K562 (cell line): ENCODE measurements around the gene WDR47. TPM values are rescaled to one million over a fixed set of nuclear protein-coding genes. Genes with fewer than 3 reads are reported as not detected.

Source experiments
- ATAC-seq: fragments of 200-7000 bp; cut with Tn5 transposase; 3 replicates; pipeline ENCODE4 v1.9.1; 2020; ENCODE audit warnings: moderate library complexity
- BruUV-seq: library from RNA; stranded (reverse); fragments of 400-500 nt; replicated peaks from 2 replicates; lab custom pipeline; 2021; lab: Mats Ljungman, UMichigan
- CTCF ChIA-PET: fragments of 300-600 bp; formaldehyde crosslinking; extraction: SDS; loops from one replicate; lab custom pipeline; 2021; ENCODE audit warnings: low intra/inter-chr PET ratio; lab: Yijun Ruan, JAX
- POLR2A ChIA-PET: fragments of 300-600, 350-650 bp; sonication (Branson Sonifier 250); formaldehyde crosslinking; extraction: SDS; loops from one replicate; lab custom pipeline; 2021; ENCODE audit warnings: antibody characterized with exemption, inconsistent platforms; lab: Yijun Ruan, JAX
- DNase-seq, 4 experiments: peaks; one replicate each; pipeline versions ENCODE4 v3.0.0 to v3.0.0-alpha.2; 2011 to 2018; ENCODE audit warnings: low spot score in 3 of 4, mixed read lengths in 3 of 4; ENCODE audit errors: extremely low read depth in 1 of 4
- FAIRE-seq: peaks from 2 replicates; lab custom pipeline; 2011; peaks lifted over from hg19 to GRCh38; lab: Jason Lieb, UNC
- H2AFZ ChIP-seq: 2 replicates; pipeline ENCODE4 v1.6.0; 2011; ENCODE audit warnings: low read depth, low read length, control low read depth, inconsistent platforms
- H3K27ac ChIP-seq: fragments of 200-600 bp; 3 replicates; pipeline ENCODE4 v1.8.0; 2011; ENCODE audit warnings: low read depth, mild to moderate bottlenecking, control low read depth, inconsistent platforms, low read length, moderate library complexity, mixed read lengths; ENCODE audit errors: extremely low read depth
- H3K27me3 ChIP-seq, 2 experiments: fragments of 300-600 bp in 1 of 2; 2 replicates in 1 of 2; 3 replicates in 1 of 2; pipeline versions ENCODE4 v1.6.0 to v1.8.0; 2011; ENCODE audit warnings: inconsistent platforms in 2 of 2, low read length in 2 of 2, mild to moderate bottlenecking in 1 of 2, mixed read lengths in 1 of 2, moderate library complexity in 1 of 2; ENCODE audit not compliant: control insufficient read depth in 2 of 2, insufficient read depth in 2 of 2
- H3K36me3 ChIP-seq: fragments of 300-600 bp; 3 replicates; pipeline ENCODE4 v1.8.0; 2011; ENCODE audit warnings: mild to moderate bottlenecking, low read length, inconsistent platforms; ENCODE audit not compliant: control insufficient read depth, insufficient read depth
- H3K4me1 ChIP-seq, 2 experiments: fragments of 200-600 bp in 1 of 2; replicated peaks in 1 of 2; 2 replicates in 1 of 2; 3 replicates in 1 of 2; pipeline versions ENCODE4 v1.5.1 to v1.8.0; 2011; ENCODE audit warnings: inconsistent platforms in 2 of 2, low read length in 2 of 2, mild to moderate bottlenecking in 1 of 2, mixed read lengths in 1 of 2, moderate library complexity in 1 of 2; ENCODE audit not compliant: control insufficient read depth in 2 of 2, insufficient read depth in 2 of 2
- H3K4me2 ChIP-seq: 2 replicates; pipeline ENCODE4 v1.6.1; 2011; ENCODE audit warnings: low read length, control low read depth, inconsistent platforms, mixed read lengths; ENCODE audit not compliant: insufficient read depth
- H3K4me3 ChIP-seq: fragments of 200-600 bp; sonication (generic), shearing (Covaris generic); 2 replicates; pipeline ENCODE4 v1.5.1; 2016; ENCODE audit warnings: control low read depth, inconsistent platforms
- H3K79me2 ChIP-seq: fragments of 200-600 bp; 3 replicates; pipeline ENCODE4 v1.8.0; 2011; ENCODE audit warnings: low read length, inconsistent platforms; ENCODE audit not compliant: control insufficient read depth, insufficient read depth
- H3K9ac ChIP-seq, 2 experiments: 2 replicates each; pipeline versions ENCODE4 v1.6.0 to v1.6.1; 2011; ENCODE audit warnings: low read depth in 2 of 2, low read length in 2 of 2, control low read depth in 1 of 2, inconsistent platforms in 1 of 2, mild to moderate bottlenecking in 1 of 2, mixed read lengths in 1 of 2; ENCODE audit not compliant: insufficient read depth in 1 of 2
- H3K9me1 ChIP-seq: one replicate; pipeline ENCODE4 v1.6.0; 2011; ENCODE audit warnings: inconsistent platforms, mild to moderate bottlenecking, low read length, moderate library complexity; ENCODE audit not compliant: control insufficient read depth, insufficient read depth
- H3K9me3 ChIP-seq: replicated peaks from 2 replicates; pipeline ENCODE4 v1.5.1; 2011; ENCODE audit warnings: low read depth, low read length, inconsistent platforms; ENCODE audit not compliant: control insufficient read depth, insufficient read depth
- H4K20me1 ChIP-seq: replicated peaks from 2 replicates; pipeline ENCODE4 v1.6.1; 2011; ENCODE audit warnings: low read length, inconsistent platforms, mixed read lengths; ENCODE audit not compliant: control insufficient read depth, insufficient read depth
- BCL6 ChIP-seq: fragments of 250-450 bp; sonication (Bioruptor Pico); IDR thresholded peaks from 2 replicates; pipeline ENCODE4 v1.4.0; 2020
- JUN ChIP-seq, 2 experiments: sonication (generic) in 1 of 2; formaldehyde crosslinking in 1 of 2; IDR thresholded peaks; 2 replicates each; pipeline versions ENCODE4 v1.6.1 to v1.8.0; 2012 to 2022; ENCODE audit warnings: borderline replicate concordance in 2 of 2, mild to moderate bottlenecking in 2 of 2, improper control_type of control experiment in 1 of 2, low read depth in 1 of 2, low read length in 1 of 2, missing genetic modification reagents in 1 of 2
- JUND ChIP-seq, 2 experiments: IDR thresholded peaks; 2 replicates in 1 of 2; 3 replicates in 1 of 2; pipeline ENCODE4 v1.6.1; 2011; ENCODE audit warnings: borderline replicate concordance in 2 of 2, low read depth in 2 of 2, low read length in 2 of 2, improper control_type of control experiment in 1 of 2, missing biosample characterization in 1 of 2, missing genetic modification characterization in 1 of 2, missing genetic modification reagents in 1 of 2
- KLF13 ChIP-seq: fragments of 450-650 bp; IDR thresholded peaks from 2 replicates; pipeline ENCODE4 v1.6.1; 2016; ENCODE audit warnings: missing genetic modification characterization, low read depth, mild to moderate bottlenecking, missing compliant biosample characterization, moderate library complexity, borderline replicate concordance
- MEF2A ChIP-seq: IDR thresholded peaks from 2 replicates; pipeline ENCODE4 v1.6.1; 2011; ENCODE audit warnings: low read depth, mild to moderate bottlenecking, low read length, moderate library complexity; ENCODE audit not compliant: control insufficient read depth
- POLR2H ChIP-seq: IDR thresholded peaks from 2 replicates; pipeline ENCODE4 v1.6.1; 2016; ENCODE audit warnings: missing genetic modification characterization, low read depth, mild to moderate bottlenecking, control low read depth, missing compliant biosample characterization, moderate library complexity
- TBP ChIP-seq: optimal IDR thresholded peaks from 2 replicates; pipeline ENCODE3; 2011; ENCODE audit warnings: low read depth, low read length, improper control_type of control experiment
- WGBS: fragments of 100-300 bp; shearing (Covaris generic); methylation state at CpG from one replicate; pipeline ENCODE4 v1.1.6; 2016; ENCODE audit warnings: low coverage, mixed read lengths; ENCODE audit not compliant: insufficient coverage; ENCODE audit errors: missing lambda C conversion rate; 5-methylcytosine and 5-hydroxymethylcytosine counted together
- in situ Hi-C: fragments of 300-500 bp; cut with MboI; formaldehyde crosslinking; loops from 4 replicates; pipeline ENCODE4 v1.15.0; 2018; ENCODE audit warnings: inconsistent platforms, mixed read lengths
- intact Hi-C: fragments of 100-400 bp; cut with micrococcal nuclease; formaldehyde crosslinking; loops from 2 replicates; pipeline ENCODE4 v1.14.2; 2022
- polyA plus RNA-seq, 8 experiments: library from polyadenylated mRNA; depleted of rRNA in 4 of 8; stranded (reverse) in 5 of 8; unstranded in 3 of 8; fragments of >200 nt; fragmentation: Nextera tagmentation in 2 of 8; fragmentation: Illumina TruSeq in 1 of 8; extraction: Ambion mirVana in 2 of 8; extraction: Trizol in 1 of 8; gene quantifications; 2 replicates each; pipeline versions ENCODE4 v1.2.1 to v1.2.3, GENCODE V29; 2011 to 2014; ENCODE audit warnings: inconsistent platforms in 1 of 8, missing spikeins in 1 of 8
- total RNA-seq, 7 experiments: library from RNA; depleted of rRNA in 6 of 7; stranded (reverse); fragments of >200 nt in 6 of 7; fragmentation: Illumina TruSeq in 2 of 7; extraction: Trizol in 2 of 7; gene quantifications; 2 replicates each; pipeline versions ENCODE4 v1.2.1 to v1.2.3, GENCODE V29; 2011 to 2021; ENCODE audit warnings: low replicate concordance in 1 of 7
- TF ChIP-seq, protein P1 (sequence below): fragments of 450-650 bp; formaldehyde crosslinking; IDR thresholded peaks from 2 replicates; pipeline ENCODE4 v1.4.0; 2020; ENCODE audit warnings: mild to moderate bottlenecking

The WDR47 gene
- total and polyA plus RNA-seq, 9 of the 15 experiments (the other 6 are each of a cell fraction or from before 2014, with no cell fraction given) = 1.3 to 10.1 (median 4.9) TPM

DNA sequence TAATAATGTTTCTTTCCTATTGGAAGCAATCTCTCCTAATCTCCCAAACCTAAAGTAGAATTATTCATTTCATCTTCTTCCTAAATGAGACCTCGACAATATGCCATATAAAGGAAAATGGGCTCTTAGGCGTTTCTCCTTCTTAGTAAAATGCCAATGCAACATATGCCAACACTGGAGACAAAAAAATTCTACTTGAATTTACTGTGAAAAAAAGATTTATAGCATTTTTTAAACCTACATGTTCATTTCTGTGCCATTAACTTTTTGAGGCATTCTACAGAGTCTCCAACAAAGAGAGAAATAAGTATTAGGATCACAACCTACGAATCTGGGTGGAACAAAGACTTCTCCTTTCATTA, 1.3 kb downstream of the WDR47 start:
- ChIA-PET POLR2A (interaction anchor here (0.7 to 1.9 kb wide), 2 partner anchors 35 to 59 kb away, joined by 3 to 4 read pairs; partner anchors contain the start of gene TAF13), CTCF (no interaction called here)
- no peaks in the 10 kb centered on the region for H3K36me3 ChIP-seq
- TSS peak; percentile 71 for BruUV-seq
- H4K20me1 ChIP-seq = no peaks in the 10 kb centered on the region
- no peak overlapping the region for H3K27ac ChIP-seq
- peak overlapping the region; percentile 87 for H3K4me3 ChIP-seq
- no peak for ATAC-seq
- H2AFZ ChIP-seq = peak overlapping the region; percentile 18
- TF ChIP-seq POLR2H (tag) (peak; percentile 21; the same call in 1 of the 2 replicates), JUN (IDR thresholded peaks at IDR 0.05; ENCODE audit: borderline replicate concordance, low read depth, low read length) (no peak), JUN (CRISPR knock-in tag; IDR thresholded peaks at IDR 0.05; ENCODE audit: borderline replicate concordance) (no peak)
- no peaks in the 10 kb centered on the region for H3K9me3 ChIP-seq
- intact Hi-C loops (loop anchor here (5.0 kb wide), 2 partner anchors 72 to 78 kb away; partner anchors contain the start of genes CLCC1 and ELAPOR1), in situ Hi-C loops (no loop called here)
- no peak for DNase-seq
- H3K4me1 ChIP-seq = peaks cover 8 to 12% of the 10 kb centered on the region in 2 experiments; a peak in 4 of 5 replicates
- no peak for FAIRE-seq
- H3K9me1 ChIP-seq = no peaks in the 10 kb centered on the region
- H3K79me2 ChIP-seq = peaks cover 22% of the 10 kb centered on the region
- H3K27me3 ChIP-seq = no peaks in the 10 kb centered on the region
- 7% methylated on average over 3 of the region's 3 CpGs for WGBS
- H3K4me2 ChIP-seq = peak overlapping the region; percentile 90
- peak overlapping the region; percentile 18 to 89; a peak in 3 of 4 replicates for H3K9ac ChIP-seq

DNA sequence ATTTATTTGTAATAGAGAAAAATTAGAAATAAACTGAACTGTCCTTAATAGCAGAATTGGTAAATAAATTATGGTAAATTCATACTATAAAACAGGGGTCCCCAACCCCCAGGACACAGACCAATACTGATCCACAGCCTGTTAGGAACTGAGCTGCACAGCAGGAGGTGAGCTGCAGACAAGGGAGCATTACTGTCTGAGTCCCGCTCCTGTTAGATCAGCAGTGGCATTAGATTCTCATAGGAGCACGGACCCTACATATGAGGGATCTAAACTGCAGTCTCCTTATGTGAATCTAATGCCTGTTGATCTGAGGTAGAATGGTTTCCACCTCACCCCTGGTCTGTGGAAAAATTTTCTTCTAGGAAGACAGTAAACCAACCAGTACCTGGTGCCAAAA, 7.5 kb downstream of the WDR47 start:
- no TSS peak for BruUV-seq
- Histone ChIP-seq H3K36me3 (no peaks in the 10 kb centered on the region), H3K9me3 (no peaks in the 10 kb centered on the region), H3K4me2 (no peak overlapping the region), H3K27ac (no peak overlapping the region), H4K20me1 (no peaks in the 10 kb centered on the region), H3K9me1 (no peaks in the 10 kb centered on the region), H3K4me3 (no peak overlapping the region), H3K27me3 (no peaks in the 10 kb centered on the region), H3K4me1 (no peaks in the 10 kb centered on the region), H3K79me2 (peaks cover under 1% of the 10 kb centered on the region; the same call in 2 of the 3 replicates), H2AFZ (no peak overlapping the region), H3K9ac (no peak overlapping the region)
- in situ Hi-C loops = no loop called here
- ATAC-seq (peak; percentile 47), DNase-seq (no peak), FAIRE-seq (no peak)
- intact Hi-C loops = no loop called here
- POLR2A ChIA-PET = interaction anchor here (0.6 kb wide), 1 partner anchor 15 kb away, joined by 3 read pairs; no protein-coding TSS in a partner anchor
- WGBS = 73% methylated on average over 2 of the region's 2 CpGs
- CTCF ChIA-PET = no interaction called here
- TF ChIP-seq BCL6 (no peak), KLF13 (tag) (no peak), JUND (IDR thresholded peaks at IDR 0.05; ENCODE audit: borderline replicate concordance, low read depth, low read length) (no peak), JUND (tag; IDR thresholded peaks at IDR 0.05; ENCODE audit: borderline replicate concordance, low read depth, low read length) (no peak), MEF2A (no peak), TBP (no peak)
- TF ChIP-seq, protein P1, sequence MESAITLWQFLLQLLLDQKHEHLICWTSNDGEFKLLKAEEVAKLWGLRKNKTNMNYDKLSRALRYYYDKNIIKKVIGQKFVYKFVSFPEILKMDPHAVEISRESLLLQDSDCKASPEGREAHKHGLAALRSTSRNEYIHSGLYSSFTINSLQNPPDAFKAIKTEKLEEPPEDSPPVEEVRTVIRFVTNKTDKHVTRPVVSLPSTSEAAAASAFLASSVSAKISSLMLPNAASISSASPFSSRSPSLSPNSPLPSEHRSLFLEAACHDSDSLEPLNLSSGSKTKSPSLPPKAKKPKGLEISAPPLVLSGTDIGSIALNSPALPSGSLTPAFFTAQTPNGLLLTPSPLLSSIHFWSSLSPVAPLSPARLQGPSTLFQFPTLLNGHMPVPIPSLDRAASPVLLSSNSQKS = no peak
